ENCODE results near the gene ARPC3.
"Not testable (repeated sequence)": the region's sequence is repeated elsewhere in the genome, so short reads cannot be mapped to it uniquely, and the experiment has no call there.

Gene ARPC3

GRCh38 chr12:110465024-110465423, 14.9 kb upstream of the ARPC3 start:
- no peak overlapping the region for H3K9ac ChIP-seq (ENCODE audit: low read length)
- peaks cover 10% of the 10 kb centered on the region for H3K79me2 ChIP-seq (ENCODE audit: insufficient read depth, low read length)
- H3K9me3 ChIP-seq (ENCODE audit: low read length): no peaks in the 10 kb centered on the region
- no peak overlapping the region for H2AFZ ChIP-seq (ENCODE audit: low read length)
- no peaks in the 10 kb centered on the region for H3K9me2 ChIP-seq (ENCODE audit: low read depth, low read length)
- H3K27me3 ChIP-seq (ENCODE audit: insufficient read depth, low read length): no peaks in the 10 kb centered on the region
- peaks cover 4% of the 10 kb centered on the region; the same call in 1 of the 2 replicates for H3K36me3 ChIP-seq (ENCODE audit: insufficient read depth, low read length)
- no peak overlapping the region for H3K27ac ChIP-seq (ENCODE audit: low read depth, low read length, poor library complexity, severe bottlenecking)
- no peak for TF ChIP-seq EZH2 (IDR thresholded peaks at IDR 0.05; ENCODE audit: borderline replicate concordance, low read length)
- TF ChIP-seq CTCF (IDR thresholded peaks at IDR 0.05; ENCODE audit: low read length): no peak
- H4K20me1 ChIP-seq (ENCODE audit: insufficient read depth, low read length): no peaks in the 10 kb centered on the region
- H3K4me3 ChIP-seq (ENCODE audit: low read depth, low read length, poor library complexity, severe bottlenecking): no peak overlapping the region
- no peak overlapping the region for H3K4me2 ChIP-seq (ENCODE audit: low read length)
- peaks cover 16% of the 10 kb centered on the region for H3K4me1 ChIP-seq (ENCODE audit: insufficient read depth, low read length, severe bottlenecking)
- H3F3A ChIP-seq (ENCODE audit: insufficient read depth, low read length): no peaks in the 10 kb centered on the region

DNA sequence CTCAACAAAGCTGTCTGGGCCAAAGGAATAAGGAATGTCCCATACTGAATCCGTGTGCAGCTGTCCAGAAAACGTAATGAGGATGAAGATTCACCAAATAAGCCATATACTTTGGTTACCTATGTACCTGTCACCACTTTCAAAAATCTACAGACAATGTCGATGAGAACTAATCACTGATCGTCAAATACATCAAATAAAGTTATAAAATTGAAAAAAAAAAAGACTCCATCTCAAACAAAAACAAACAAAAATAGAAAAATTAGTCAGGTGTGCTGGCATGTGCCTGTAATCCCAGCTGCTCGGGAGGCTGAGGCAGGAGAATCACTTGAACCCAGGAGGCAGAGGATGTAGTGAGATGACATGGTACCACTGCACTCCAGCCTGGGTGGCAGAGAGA, 11.1 kb upstream of the ARPC3 start:
- not testable (repeated sequence) for H3K27me3 ChIP-seq (ENCODE audit: insufficient read depth, low read length); H3K9me3 ChIP-seq (ENCODE audit: low read length); H4K20me1 ChIP-seq (ENCODE audit: insufficient read depth, low read length); H3K27ac ChIP-seq (ENCODE audit: low read depth, low read length, poor library complexity, severe bottlenecking); H3K4me3 ChIP-seq (ENCODE audit: low read depth, low read length, poor library complexity, severe bottlenecking); H3F3A ChIP-seq (ENCODE audit: insufficient read depth, low read length); H3K79me2 ChIP-seq (ENCODE audit: insufficient read depth, low read length); H2AFZ ChIP-seq (ENCODE audit: low read length); H3K9ac ChIP-seq (ENCODE audit: low read length); H3K9me2 ChIP-seq (ENCODE audit: low read depth, low read length); H3K4me2 ChIP-seq (ENCODE audit: low read length)
- Histone ChIP-seq H3K36me3 (ENCODE audit: insufficient read depth, low read length) (peaks cover 15% of the 10 kb centered on the region; the same call in 1 of the 2 replicates), H3K4me1 (ENCODE audit: insufficient read depth, low read length, severe bottlenecking) (peaks cover 20% of the 10 kb centered on the region)

- Histone ChIP-seq H3K9me2 (ENCODE audit: low read depth, low read length) (no peaks in the 10 kb centered on the region), H3K4me3 (ENCODE audit: low read depth, low read length, poor library complexity, severe bottlenecking) (no peak overlapping the region), H3K36me3 (ENCODE audit: insufficient read depth, low read length) (0 out of 2 replicates have a peak, but pooled peaks cover 12% of the 10 kb centered on the region)
These were observed 8.6 kb upstream of the ARPC3 start for GRCh38 chr12:110458756-110459155.

More at GRCh38 chr12:110458756-110459155, 8.6 kb upstream of the ARPC3 start:
- Histone ChIP-seq H3K4me2 (ENCODE audit: low read length) (no peak overlapping the region), H3K27ac (ENCODE audit: low read depth, low read length, poor library complexity, severe bottlenecking) (no peak overlapping the region), H3K4me1 (ENCODE audit: insufficient read depth, low read length, severe bottlenecking) (peaks cover 27% of the 10 kb centered on the region), H3K27me3 (ENCODE audit: insufficient read depth, low read length) (no peaks in the 10 kb centered on the region), H3F3A (ENCODE audit: insufficient read depth, low read length) (no peaks in the 10 kb centered on the region), H3K79me2 (ENCODE audit: insufficient read depth, low read length) (no peaks in the 10 kb centered on the region), H2AFZ (ENCODE audit: low read length) (no peak overlapping the region), H4K20me1 (ENCODE audit: insufficient read depth, low read length) (no peaks in the 10 kb centered on the region), H3K9me3 (ENCODE audit: low read length) (no peaks in the 10 kb centered on the region), H3K9ac (ENCODE audit: low read length) (no peak overlapping the region)
- TF ChIP-seq CTCF (IDR thresholded peaks at IDR 0.05; ENCODE audit: low read length): no peak
- no peak for TF ChIP-seq EZH2 (IDR thresholded peaks at IDR 0.05; ENCODE audit: borderline replicate concordance, low read length)

All from OCI-LY1 (cell line).